ENCODE measurements around the gene INSC. TPM values are rescaled to one million over a fixed set of nuclear protein-coding genes. Genes with fewer than 3 reads are reported as not detected.

Gene INSC
- total and polyA plus RNA-seq, 2 experiments from 2014 or later: 1.1 to 1.2 TPM

- Histone ChIP-seq H4K20me1 (ENCODE audit: insufficient read depth) (no peaks in the 10 kb centered on the region), H3K79me2 (ENCODE audit: insufficient read depth) (no peaks in the 10 kb centered on the region), H3K4me1 (ENCODE audit: insufficient read depth) (peaks cover 7% of the 10 kb centered on the region), H3K36me3 (ENCODE audit: low read depth) (no peaks in the 10 kb centered on the region), H3F3A (ENCODE audit: insufficient read depth) (no peaks in the 10 kb centered on the region), H3K9me3 (ENCODE audit: low read depth) (no peaks in the 10 kb centered on the region), H3K9me2 (ENCODE audit: insufficient read depth) (no peaks in the 10 kb centered on the region), H3K27ac (no peak overlapping the region), H2AFZ (no peak overlapping the region), H3K9ac (no peak overlapping the region), H3K27me3 (replicated peaks; ENCODE audit: insufficient read depth) (no peaks in the 10 kb centered on the region), H3K4me3 (no peak overlapping the region), H3K4me2 (ENCODE audit: unreplicated experiment) (no peak overlapping the region)
- 39 to 40% methylated on average over 3 of the region's 3 CpGs for WGBS, 2 experiments (ENCODE audit: low coverage in 1 of 2, low lambda C conversion rate in 2 of 2, missing lambda C conversion rate in 2 of 2)
- no peak for TF ChIP-seq EZH2phosphoT487 (IDR thresholded peaks at IDR 0.05; ENCODE audit: insufficient read depth, low read depth)
- DNase-seq: peak; percentile 19
- in situ Hi-C loops (cut with MboI): no loop called here
These were observed 56.0 kb downstream of the INSC start for GRCh38 chr11:15170698-15171097.

- H2AFZ ChIP-seq: no peak overlapping the region
- H3K4me2 ChIP-seq (ENCODE audit: unreplicated experiment): no peak overlapping the region
- no peaks in the 10 kb centered on the region for H3K27me3 ChIP-seq (replicated peaks; ENCODE audit: insufficient read depth)
- no peaks in the 10 kb centered on the region for H3K79me2 ChIP-seq (ENCODE audit: insufficient read depth)
- no peak overlapping the region for H3K27ac ChIP-seq
- no peak for DNase-seq
- WGBS, 2 experiments (ENCODE audit: low coverage in 1 of 2, low lambda C conversion rate in 2 of 2, missing lambda C conversion rate in 2 of 2): 74 to 84% methylated on average over 3 of the region's 3 CpGs
- H4K20me1 ChIP-seq (ENCODE audit: insufficient read depth): no peaks in the 10 kb centered on the region
- H3K4me1 ChIP-seq (ENCODE audit: insufficient read depth): peaks cover 7% of the 10 kb centered on the region
- H3K4me3 ChIP-seq: no peak overlapping the region
- H3K9me2 ChIP-seq (ENCODE audit: insufficient read depth): no peaks in the 10 kb centered on the region
- no peak for TF ChIP-seq EZH2 (IDR thresholded peaks at IDR 0.05; ENCODE audit: insufficient read depth, poor library complexity, severe bottlenecking)
- no peak for TF ChIP-seq EZH2phosphoT487 (IDR thresholded peaks at IDR 0.05; ENCODE audit: insufficient read depth, low read depth)
- no peaks in the 10 kb centered on the region for H3K36me3 ChIP-seq (ENCODE audit: low read depth)
- H3F3A ChIP-seq (ENCODE audit: insufficient read depth): no peaks in the 10 kb centered on the region
- H3K9me3 ChIP-seq (ENCODE audit: low read depth): no peaks in the 10 kb centered on the region
- H3K9ac ChIP-seq: no peak overlapping the region
- in situ Hi-C loops (cut with MboI): no loop called here
These were observed 57.2 kb downstream of the INSC start for GRCh38 chr11:15171956-15172355.

- no peaks in the 10 kb centered on the region for H3K36me3 ChIP-seq (ENCODE audit: low read depth)
- no peak overlapping the region for H3K4me3 ChIP-seq
- no peaks in the 10 kb centered on the region for H3K9me2 ChIP-seq (ENCODE audit: insufficient read depth)
- H3K27me3 ChIP-seq (replicated peaks; ENCODE audit: insufficient read depth): no peaks in the 10 kb centered on the region
- H3K4me1 ChIP-seq (ENCODE audit: insufficient read depth): peaks cover 12% of the 10 kb centered on the region
- H3F3A ChIP-seq (ENCODE audit: insufficient read depth): no peaks in the 10 kb centered on the region
- H3K79me2 ChIP-seq (ENCODE audit: insufficient read depth): no peaks in the 10 kb centered on the region
- H2AFZ ChIP-seq: no peak overlapping the region
- no peaks in the 10 kb centered on the region for H3K9me3 ChIP-seq (ENCODE audit: low read depth)
- H3K4me2 ChIP-seq (ENCODE audit: unreplicated experiment): no peak overlapping the region
- in situ Hi-C loops (cut with MboI): no loop called here
- TF ChIP-seq EZH2phosphoT487 (IDR thresholded peaks at IDR 0.05; ENCODE audit: insufficient read depth, low read depth) (no peak), EZH2 (IDR thresholded peaks at IDR 0.05; ENCODE audit: insufficient read depth, poor library complexity, severe bottlenecking) (no peak)
- H3K27ac ChIP-seq: no peak overlapping the region
- DNase-seq: no peak
- H3K9ac ChIP-seq: no peak overlapping the region
- WGBS, 2 experiments (ENCODE audit: low coverage in 1 of 2, low lambda C conversion rate in 2 of 2, missing lambda C conversion rate in 2 of 2): 80 to 82% methylated on average over 11 of the region's 11 CpGs
- no peaks in the 10 kb centered on the region for H4K20me1 ChIP-seq (ENCODE audit: insufficient read depth)
These were observed 61.1 kb downstream of the INSC start for GRCh38 chr11:15175831-15176230.

GRCh38 chr11:15176646-15177163 is 62.0 kb downstream of the INSC start:
- H3K4me2 ChIP-seq (ENCODE audit: unreplicated experiment): no peak overlapping the region
- in situ Hi-C loops (cut with MboI): no loop called here
- no peak overlapping the region for H2AFZ ChIP-seq
- no peaks in the 10 kb centered on the region for H4K20me1 ChIP-seq (ENCODE audit: insufficient read depth)
- no peaks in the 10 kb centered on the region for H3F3A ChIP-seq (ENCODE audit: insufficient read depth)
- H3K9me3 ChIP-seq (ENCODE audit: low read depth): no peaks in the 10 kb centered on the region
- no peaks in the 10 kb centered on the region for H3K36me3 ChIP-seq (ENCODE audit: low read depth)
- no peak overlapping the region for H3K4me3 ChIP-seq
- H3K9me2 ChIP-seq (ENCODE audit: insufficient read depth): no peaks in the 10 kb centered on the region
- no peaks in the 10 kb centered on the region for H3K79me2 ChIP-seq (ENCODE audit: insufficient read depth)
- no peak overlapping the region for H3K27ac ChIP-seq
- no peak for TF ChIP-seq EZH2 (IDR thresholded peaks at IDR 0.05; ENCODE audit: insufficient read depth, poor library complexity, severe bottlenecking)
- WGBS, 2 experiments (ENCODE audit: low coverage in 1 of 2, low lambda C conversion rate in 2 of 2, missing lambda C conversion rate in 2 of 2): 50 to 53% methylated on average over 5 of the region's 5 CpGs
- H3K4me1 ChIP-seq (ENCODE audit: insufficient read depth): peaks cover 12% of the 10 kb centered on the region
- H3K27me3 ChIP-seq (replicated peaks; ENCODE audit: insufficient read depth): no peaks in the 10 kb centered on the region
- no peak overlapping the region for H3K9ac ChIP-seq
- no peak for DNase-seq

GRCh38 chr11:15177491-15177890 is 62.8 kb downstream of the INSC start:
- Histone ChIP-seq H3K36me3 (ENCODE audit: low read depth) (no peaks in the 10 kb centered on the region), H3K9me3 (ENCODE audit: low read depth) (no peaks in the 10 kb centered on the region), H3K79me2 (ENCODE audit: insufficient read depth) (no peaks in the 10 kb centered on the region), H4K20me1 (ENCODE audit: insufficient read depth) (no peaks in the 10 kb centered on the region), H3K4me3 (no peak overlapping the region), H3K4me1 (ENCODE audit: insufficient read depth) (peaks cover 12% of the 10 kb centered on the region), H3K9me2 (ENCODE audit: insufficient read depth) (no peaks in the 10 kb centered on the region), H3K9ac (no peak overlapping the region), H2AFZ (no peak overlapping the region), H3F3A (ENCODE audit: insufficient read depth) (no peaks in the 10 kb centered on the region), H3K4me2 (ENCODE audit: unreplicated experiment) (no peak overlapping the region), H3K27me3 (replicated peaks; ENCODE audit: insufficient read depth) (no peaks in the 10 kb centered on the region), H3K27ac (no peak overlapping the region)
- in situ Hi-C loops (cut with MboI): no loop called here
- WGBS, 2 experiments (ENCODE audit: low coverage in 1 of 2, low lambda C conversion rate in 2 of 2, missing lambda C conversion rate in 2 of 2): 81 to 84% methylated on average over 2 of the region's 2 CpGs
- DNase-seq: no peak
- TF ChIP-seq EZH2phosphoT487 (IDR thresholded peaks at IDR 0.05; ENCODE audit: insufficient read depth, low read depth) (no peak), EZH2 (IDR thresholded peaks at IDR 0.05; ENCODE audit: insufficient read depth, poor library complexity, severe bottlenecking) (no peak)

All from GM23248 (cell line).